Umbilical cord (tissue), 2 donors: Measurements from ENCODE around the gene NF2. TPM values are rescaled to one million over a fixed set of nuclear protein-coding genes. Genes with fewer than 3 reads are reported as not detected.
"Not testable (repeated sequence)": the region's sequence is repeated elsewhere in the genome, so short reads cannot be mapped to it uniquely, and the experiment has no call there.

ENCODE experiments used
- DNase-seq: peaks from one replicate; pipeline ENCODE4 v3.0.0-alpha.2; 2015; ENCODE audit warnings: low spot score
- total RNA-seq: library from RNA; depleted of rRNA; stranded (reverse); fragments of >200 nt; gene quantifications from one replicate; pipeline ENCODE4 v1.2.3, GENCODE V29; 2014; ENCODE audit warnings: low replicate concordance; ENCODE audit not compliant: insufficient read depth

Gene NF2
- total RNA-seq, 1 donor from 2014 or later, result 25.5 TPM

GRCh38 chr22:29596408-29596807 is 7.0 kb upstream of the NF2 start:
- DNase-seq, result no peak

- not testable (repeated sequence) for DNase-seq
Observed at GRCh38 chr22:29597871-29598683, 5.4 kb upstream of the NF2 start.

GRCh38 chr22:29598684-29599020 is 4.8 kb upstream of the NF2 start:
- no peak for DNase-seq

GRCh38 chr22:29604076-29604360 is 585 bp downstream of the NF2 start:
- DNase-seq, result no peak

- DNase-seq, result no peak
Observed at GRCh38 chr22:29605527-29605850, 2.1 kb downstream of the NF2 start.

GRCh38 chr22:29606320-29606719 is 2.9 kb downstream of the NF2 start:
- DNase-seq, result no peak

- DNase-seq, result no peak
Observed at GRCh38 chr22:29607426-29607825, 4.0 kb downstream of the NF2 start.

GRCh38 chr22:29609139-29609538 is 5.7 kb downstream of the NF2 start:
- DNase-seq, result no peak

- no peak for DNase-seq
Observed at GRCh38 chr22:29610780-29611179, 7.3 kb downstream of the NF2 start.

- DNase-seq, result no peak
Observed at GRCh38 chr22:29615705-29616327, 12.4 kb downstream of the NF2 start.

- peak; percentile 77 for DNase-seq
Observed at GRCh38 chr22:29617922-29618629, 14.6 kb downstream of the NF2 start.

GRCh38 chr22:29621761-29622526 is 18.5 kb downstream of the NF2 start:
- DNase-seq, result peak; percentile 41

- no peak for DNase-seq
Observed at GRCh38 chr22:29623059-29623458, 19.6 kb downstream of the NF2 start.

GRCh38 chr22:29623553-29624169 is 20.2 kb downstream of the NF2 start:
- no peak for DNase-seq

- DNase-seq, result peak; percentile 69
Observed at GRCh38 chr22:29625090-29625825, 21.8 kb downstream of the NF2 start.

GRCh38 chr22:29626497-29627195 is 23.2 kb downstream of the NF2 start:
- DNase-seq, result peak; percentile 10

- DNase-seq, result no peak
Observed at GRCh38 chr22:29627196-29627535, 23.7 kb downstream of the NF2 start.

- no peak for DNase-seq
Observed at GRCh38 chr22:29628996-29629902, 25.8 kb downstream of the NF2 start.

- no peak for DNase-seq
Observed at GRCh38 chr22:29629903-29630516, 26.6 kb downstream of the NF2 start.
